PC-3 (cell line): Measurements from ENCODE around the gene IL3RA. TPM values are rescaled to one million over a fixed set of nuclear protein-coding genes. Genes with fewer than 3 reads are reported as not detected.
"Not testable (repeated sequence)": the region's sequence is repeated elsewhere in the genome, so short reads cannot be mapped to it uniquely, and the experiment has no call there.

ENCODE experiments used
- ATAC-seq: fragments of 200-7000 bp; cut with Tn5 transposase; 2 replicates; pipeline ENCODE4 v1.9.1; 2020; ENCODE audit warnings: mild to moderate bottlenecking, moderate library complexity
- BruUV-seq: library from RNA; stranded (reverse); fragments of 400-500 nt; replicated peaks from 2 replicates; lab custom pipeline; 2021; lab: Mats Ljungman, UMichigan
- CTCF ChIA-PET: fragments of 300-600 bp; sonication (Branson Sonifier 250); formaldehyde crosslinking; loops from one replicate; lab custom pipeline; 2022; ENCODE audit warnings: antibody characterized with exemption; lab: Charles Lee
- POLR2A ChIA-PET: fragments of 300-600 bp; sonication (Branson Sonifier 250); formaldehyde crosslinking; loops from one replicate; lab custom pipeline; 2022; ENCODE audit warnings: antibody characterized with exemption; ENCODE audit not compliant: unreplicated experiment; lab: Charles Lee
- DNase-seq: peaks from one replicate; pipeline ENCODE4 v3.0.0-alpha.2; 2015
- H2AFZ ChIP-seq: fragments of 300-600 bp; sonication (generic); 2 replicates; pipeline ENCODE4 v1.6.0; 2016; ENCODE audit warnings: antibody characterized with exemption, low read length
- H3F3A ChIP-seq: fragments of 300-600 bp; sonication (generic); one replicate; pipeline ENCODE4 v1.6.0; 2017; ENCODE audit warnings: antibody characterized with exemption, low read length, control low read depth, mild to moderate bottlenecking; ENCODE audit not compliant: unreplicated experiment
- H3K27ac ChIP-seq: fragments of 300-600 bp; sonication (generic); 2 replicates; pipeline ENCODE4 v1.5.1; 2016; ENCODE audit warnings: mild to moderate bottlenecking, low read length
- H3K27me3 ChIP-seq: fragments of 300-600 bp; sonication (generic); 2 replicates; pipeline ENCODE4 v1.6.1; 2016; ENCODE audit warnings: low read length, mixed read lengths
- H3K36me3 ChIP-seq: fragments of 300-600 bp; sonication (generic); 2 replicates; pipeline ENCODE4 v1.6.1; 2016; ENCODE audit warnings: low read depth, mixed run types, low read length, mixed read lengths
- H3K4me1 ChIP-seq: fragments of 300-600 bp; sonication (generic); 2 replicates; pipeline ENCODE4 v1.5.1; 2016; ENCODE audit warnings: low read length; ENCODE audit not compliant: insufficient read depth
- H3K4me2 ChIP-seq: fragments of 300-600 bp; sonication (generic); 2 replicates; pipeline ENCODE4 v1.6.0; 2016; ENCODE audit warnings: low read length
- H3K4me3 ChIP-seq: fragments of 300-600 bp; sonication (generic); 2 replicates; pipeline ENCODE4 v1.5.1; 2016; ENCODE audit warnings: mild to moderate bottlenecking, low read length, mixed read lengths
- H3K79me2 ChIP-seq: fragments of 300-600 bp; sonication (generic); 2 replicates; pipeline ENCODE4 v1.6.1; 2017; ENCODE audit warnings: low read length, mixed read lengths
- H3K9ac ChIP-seq: fragments of 300-600 bp; sonication (generic); 2 replicates; pipeline ENCODE4 v1.6.0; 2016; ENCODE audit warnings: mild to moderate bottlenecking, low read length
- H3K9me2 ChIP-seq: fragments of 300-600 bp; sonication (generic); replicated peaks from 2 replicates; pipeline ENCODE4 v1.6.1; 2016; ENCODE audit warnings: mixed run types, low read length, mixed read lengths
- H3K9me3 ChIP-seq: fragments of 300-600 bp; sonication (generic); 2 replicates; pipeline ENCODE4 v1.6.1; 2016; ENCODE audit warnings: low read length, mixed read lengths
- H4K20me1 ChIP-seq: fragments of 300-600 bp; sonication (generic); 2 replicates; pipeline ENCODE4 v1.6.1; 2016; ENCODE audit warnings: low read length, mixed read lengths
- EZH2 ChIP-seq: fragments of 300-600 bp; sonication (generic); IDR thresholded peaks from one replicate; pipeline ENCODE4 v1.6.1; 2017; ENCODE audit warnings: antibody characterized with exemption, mild to moderate bottlenecking, low read length; ENCODE audit not compliant: unreplicated experiment
- EZH2phosphoT487 ChIP-seq: fragments of 300-600 bp; sonication (generic); IDR thresholded peaks from 2 replicates; pipeline ENCODE4 v1.6.1; 2018; ENCODE audit warnings: mild to moderate bottlenecking, antibody characterized with exemption, low read length, borderline replicate concordance
- intact Hi-C: fragments of 100-400 bp; cut with micrococcal nuclease; formaldehyde crosslinking; loops from 2 replicates; pipeline ENCODE4 v1.9.0; 2023
- total RNA-seq: library from RNA; depleted of rRNA; stranded (reverse); fragments of >200 nt; gene quantifications from 2 replicates; pipeline ENCODE4 v1.2.3, GENCODE V29; 2014
- TF ChIP-seq, protein P1 (sequence below): fragments of 300-600 bp; sonication (generic); conservative IDR thresholded peaks from 2 replicates; pipeline ENCODE4 v1.5.1; 2017; ENCODE audit warnings: antibody characterized with exemption, low read depth, mild to moderate bottlenecking, low read length

IL3RA gene
- total RNA-seq, 1 experiment from 2014 or later = not detected

- Histone ChIP-seq H2AFZ (no peak overlapping the region), H3K9me3 (no peaks in the 10 kb centered on the region), H3K4me1 (no peaks in the 10 kb centered on the region), H3K9ac (no peak overlapping the region), H3K79me2 (no peaks in the 10 kb centered on the region), H3K36me3 (peaks cover 8% of the 10 kb centered on the region; the same call in 1 of the 2 replicates), H3F3A (no peaks in the 10 kb centered on the region), H3K27me3 (no peaks in the 10 kb centered on the region), H3K4me3 (no peak overlapping the region), H3K27ac (no peak overlapping the region), H3K9me2 (no peaks in the 10 kb centered on the region), H3K4me2 (no peak overlapping the region), H4K20me1 (no peaks in the 10 kb centered on the region)
- intact Hi-C loops = no loop called here
- TF ChIP-seq EZH2phosphoT487 = no peak
- TF ChIP-seq, protein P1, sequence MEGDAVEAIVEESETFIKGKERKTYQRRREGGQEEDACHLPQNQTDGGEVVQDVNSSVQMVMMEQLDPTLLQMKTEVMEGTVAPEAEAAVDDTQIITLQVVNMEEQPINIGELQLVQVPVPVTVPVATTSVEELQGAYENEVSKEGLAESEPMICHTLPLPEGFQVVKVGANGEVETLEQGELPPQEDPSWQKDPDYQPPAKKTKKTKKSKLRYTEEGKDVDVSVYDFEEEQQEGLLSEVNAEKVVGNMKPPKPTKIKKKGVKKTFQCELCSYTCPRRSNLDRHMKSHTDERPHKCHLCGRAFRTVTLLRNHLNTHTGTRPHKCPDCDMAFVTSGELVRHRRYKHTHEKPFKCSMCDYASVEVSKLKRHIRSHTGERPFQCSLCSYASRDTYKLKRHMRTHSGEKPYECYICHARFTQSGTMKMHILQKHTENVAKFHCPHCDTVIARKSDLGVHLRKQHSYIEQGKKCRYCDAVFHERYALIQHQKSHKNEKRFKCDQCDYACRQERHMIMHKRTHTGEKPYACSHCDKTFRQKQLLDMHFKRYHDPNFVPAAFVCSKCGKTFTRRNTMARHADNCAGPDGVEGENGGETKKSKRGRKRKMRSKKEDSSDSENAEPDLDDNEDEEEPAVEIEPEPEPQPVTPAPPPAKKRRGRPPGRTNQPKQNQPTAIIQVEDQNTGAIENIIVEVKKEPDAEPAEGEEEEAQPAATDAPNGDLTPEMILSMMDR = no peak
- no peak for TF ChIP-seq EZH2
- CTCF ChIA-PET = no interaction called here
- POLR2A ChIA-PET = no interaction called here
- ATAC-seq (no peak), DNase-seq (no peak)
- BruUV-seq = no TSS peak
Measured at GRCh38 chrX:1424147-1424851, 87.7 kb downstream of the IL3RA start.

DNA sequence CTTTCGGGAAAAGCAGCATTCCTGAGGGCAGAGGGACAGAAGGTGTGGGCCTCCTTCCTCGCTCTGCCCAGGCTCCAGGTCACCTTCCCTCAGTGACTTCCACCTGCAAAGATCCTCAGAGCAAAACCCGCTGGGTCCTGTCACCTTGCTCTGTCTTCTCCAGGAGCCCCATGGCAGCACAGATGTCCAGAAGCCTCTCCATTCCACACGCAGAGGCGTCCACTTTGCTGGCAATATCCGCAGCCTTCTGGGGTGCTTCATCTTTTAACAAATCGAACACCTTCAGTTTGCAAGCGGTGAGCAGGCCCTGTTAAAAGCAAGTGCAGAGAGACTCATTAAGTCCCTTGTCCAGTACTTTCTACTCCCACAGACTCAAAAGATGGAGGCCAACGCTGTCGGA lies 88.8 kb downstream of the IL3RA start:
- Histone ChIP-seq H3K36me3 (peaks cover 8% of the 10 kb centered on the region; the same call in 1 of the 2 replicates), H3F3A (no peaks in the 10 kb centered on the region), H3K4me3 (no peak overlapping the region), H3K79me2 (no peaks in the 10 kb centered on the region), H2AFZ (no peak overlapping the region), H3K4me1 (no peaks in the 10 kb centered on the region), H3K4me2 (no peak overlapping the region), H3K9me2 (no peaks in the 10 kb centered on the region), H3K9me3 (no peaks in the 10 kb centered on the region), H3K27me3 (no peaks in the 10 kb centered on the region), H3K27ac (no peak overlapping the region), H4K20me1 (no peaks in the 10 kb centered on the region), H3K9ac (no peak overlapping the region)
- TF ChIP-seq EZH2phosphoT487 (no peak), EZH2 (no peak)
- TF ChIP-seq, protein P1 = no peak
- ChIA-PET POLR2A (no interaction called here), CTCF (no interaction called here)
- no peak for DNase-seq
- ATAC-seq = no peak
- no TSS peak for BruUV-seq
- intact Hi-C loops = no loop called here

- H3K4me3 ChIP-seq, H3K27ac ChIP-seq, H3K9me2 ChIP-seq, ATAC-seq, H3F3A ChIP-seq, H3K79me2 ChIP-seq, CTCF ChIA-PET, H2AFZ ChIP-seq, intact Hi-C loops, H3K4me2 ChIP-seq, H3K27me3 ChIP-seq, POLR2A ChIA-PET, H3K36me3 ChIP-seq, BruUV-seq, H3K4me1 ChIP-seq, H3K9me3 ChIP-seq, DNase-seq, H4K20me1 ChIP-seq, H3K9ac ChIP-seq: not testable (repeated sequence)
Measured at GRCh38 chrX:1426321-1426720, 89.7 kb downstream of the IL3RA start.
